Mesodermal cell (in vitro differentiated cells): ENCODE measurements around the gene XYLT1.

Experiments
- H3K27ac ChIP-seq: 2 replicates; pipeline ENCODE4 v1.7.0; 2013; ENCODE audit warnings: mild to moderate bottlenecking, low read depth, low read length, moderate library complexity; ENCODE audit not compliant: severe bottlenecking
- H3K36me3 ChIP-seq: 2 replicates; pipeline ENCODE4 v1.7.1; 2013; ENCODE audit warnings: mild to moderate bottlenecking, low read length, moderate library complexity; ENCODE audit not compliant: control insufficient read depth, insufficient read depth
- H3K4me1 ChIP-seq: one replicate; pipeline ENCODE4 v1.7.1; 2013; ENCODE audit warnings: mild to moderate bottlenecking, low read length; ENCODE audit not compliant: insufficient read depth, control insufficient read depth, poor library complexity, severe bottlenecking
- H3K4me3 ChIP-seq: 2 replicates; pipeline ENCODE4 v1.7.0; 2013; ENCODE audit warnings: low read length, control low read depth, mild to moderate bottlenecking; ENCODE audit not compliant: insufficient read depth, poor library complexity, severe bottlenecking; ENCODE audit errors: extremely low read depth
- H3K9me3 ChIP-seq: 2 replicates; pipeline ENCODE4 v1.7.1; 2013; ENCODE audit warnings: mild to moderate bottlenecking, low read length, moderate library complexity; ENCODE audit not compliant: control insufficient read depth
- WGBS, 2 experiments: methylation state at CpG; one replicate each; pipeline ENCODE4 v1.1.5; 2013; ENCODE audit warnings: missing lambda C conversion rate in 2 of 2; ENCODE audit not compliant: insufficient coverage in 2 of 2; 5-methylcytosine and 5-hydroxymethylcytosine counted together

Gene XYLT1

GRCh38 chr16:17270683-17271109 is 200.1 kb downstream of the XYLT1 start:
- Histone ChIP-seq H3K9me3 (no peaks in the 10 kb centered on the region), H3K27ac (no peak overlapping the region), H3K4me1 (peaks cover 5% of the 10 kb centered on the region), H3K4me3 (no peak overlapping the region), H3K36me3 (no peaks in the 10 kb centered on the region)
- 86 to 87% methylated on average over 6 of the region's 6 CpGs for WGBS, 2 experiments

GRCh38 chr16:17270111-17270510 is 200.6 kb downstream of the XYLT1 start:
- Histone ChIP-seq H3K4me3 (no peak overlapping the region), H3K4me1 (peaks cover 5% of the 10 kb centered on the region), H3K9me3 (no peaks in the 10 kb centered on the region), H3K27ac (no peak overlapping the region), H3K36me3 (no peaks in the 10 kb centered on the region)
- WGBS, 2 experiments, result 88 to 100% methylated on average over 1 of the region's 3 CpGs

GRCh38 chr16:17269439-17269838 is 201.3 kb downstream of the XYLT1 start:
- Histone ChIP-seq H3K4me3 (no peak overlapping the region), H3K27ac (no peak overlapping the region), H3K36me3 (no peaks in the 10 kb centered on the region), H3K4me1 (peaks cover 5% of the 10 kb centered on the region), H3K9me3 (no peaks in the 10 kb centered on the region)
- 100% methylated on average over 2 of the region's 2 CpGs for WGBS, 2 experiments

GRCh38 chr16:17266608-17267313 is 204.0 kb downstream of the XYLT1 start:
- Histone ChIP-seq H3K4me3 (no peak overlapping the region), H3K27ac (no peak overlapping the region), H3K4me1 (no peaks in the 10 kb centered on the region), H3K36me3 (no peaks in the 10 kb centered on the region), H3K9me3 (no peaks in the 10 kb centered on the region)
- WGBS, 2 experiments, result 81 to 90% methylated on average over 15 of the region's 16 CpGs

GRCh38 chr16:17265154-17265553 is 205.6 kb downstream of the XYLT1 start:
- no peaks in the 10 kb centered on the region for H3K4me1 ChIP-seq
- H3K4me3 ChIP-seq, result no peak overlapping the region
- no peaks in the 10 kb centered on the region for H3K9me3 ChIP-seq
- no peak overlapping the region for H3K27ac ChIP-seq
- no CpG with 5 or more reads among the region's 1 CpG for WGBS, 2 experiments
- no peaks in the 10 kb centered on the region for H3K36me3 ChIP-seq

DNA sequence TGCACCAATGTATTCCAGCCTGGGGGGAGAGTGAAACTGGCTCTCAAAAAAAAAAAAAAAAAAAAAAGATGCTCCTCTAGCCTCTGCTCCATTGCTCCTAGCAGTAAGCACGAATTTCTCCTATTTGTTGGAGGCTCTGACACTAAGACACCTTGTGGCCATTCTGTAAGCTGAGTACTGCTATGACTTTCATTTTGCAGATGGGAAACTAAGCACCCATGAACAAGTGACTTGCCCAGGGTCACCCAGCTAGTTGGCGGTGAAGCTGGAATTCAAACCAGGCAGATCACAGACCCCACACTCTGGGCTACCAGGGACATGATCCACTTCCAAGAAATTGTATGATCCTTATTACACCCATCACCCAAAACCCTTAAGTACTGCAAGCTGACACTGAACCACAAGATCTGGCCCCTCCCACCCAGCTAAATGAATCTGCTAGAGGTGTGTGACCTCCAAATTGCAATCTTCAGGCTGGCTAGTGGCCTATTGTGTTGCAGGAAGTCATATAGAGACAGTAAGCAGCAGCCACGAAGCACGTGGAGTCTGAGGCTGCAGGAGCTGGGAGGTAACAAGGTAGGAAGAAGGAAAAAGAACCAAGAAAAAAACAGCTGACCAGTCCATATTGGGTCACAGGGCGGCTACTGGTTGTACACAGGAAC is 209.4 kb downstream of the XYLT1 start:
- Histone ChIP-seq H3K4me3 (no peak overlapping the region), H3K36me3 (no peaks in the 10 kb centered on the region), H3K4me1 (no peaks in the 10 kb centered on the region), H3K27ac (no peak overlapping the region), H3K9me3 (no peaks in the 10 kb centered on the region)
- WGBS, 2 experiments, result 81 to 89% methylated on average over 5 of the region's 5 CpGs

DNA sequence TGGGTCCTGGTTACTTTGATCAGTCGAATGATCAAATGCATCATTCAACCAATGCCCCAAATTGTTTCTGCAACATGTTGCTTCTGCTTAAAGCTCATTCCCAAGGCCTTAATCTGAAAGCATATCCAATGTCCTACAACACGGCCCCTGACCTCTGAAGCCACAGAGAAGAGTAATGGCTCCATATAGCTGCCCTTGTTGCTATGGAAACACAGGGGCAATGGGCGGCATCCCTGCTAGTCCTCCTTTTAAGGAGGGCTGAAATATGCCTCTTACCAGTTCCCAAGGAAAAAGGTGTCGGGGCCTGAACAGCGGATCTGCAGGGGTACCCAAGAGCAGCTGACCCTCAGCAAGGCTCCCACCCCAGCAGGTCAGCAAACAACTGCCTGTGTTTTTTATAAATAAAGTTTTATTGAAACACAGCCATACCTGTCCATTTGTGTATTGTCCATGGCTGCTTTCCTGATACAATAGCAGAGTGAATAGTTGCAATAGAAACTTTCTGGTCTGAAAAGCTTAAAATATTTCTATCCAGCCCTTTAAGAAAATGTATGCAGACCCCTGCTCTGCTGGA is 210.4 kb downstream of the XYLT1 start:
- Histone ChIP-seq H3K36me3 (no peaks in the 10 kb centered on the region), H3K9me3 (no peaks in the 10 kb centered on the region), H3K4me3 (no peak overlapping the region), H3K27ac (no peak overlapping the region), H3K4me1 (no peaks in the 10 kb centered on the region)
- WGBS, 2 experiments, result 87 to 89% methylated on average over 4 of the region's 5 CpGs

GRCh38 chr16:17259751-17260270 is 210.9 kb downstream of the XYLT1 start:
- Histone ChIP-seq H3K27ac (no peak overlapping the region), H3K4me3 (no peak overlapping the region), H3K4me1 (no peaks in the 10 kb centered on the region), H3K9me3 (no peaks in the 10 kb centered on the region), H3K36me3 (no peaks in the 10 kb centered on the region)
- 98 to 100% methylated on average over 1 to 4 of the region's 6 CpGs for whole genome bisulfite sequencing, 2 experiments

- H3K4me1 ChIP-seq, result no peaks in the 10 kb centered on the region
- H3K4me3 ChIP-seq, result no peak overlapping the region
- 91 to 94% methylated on average over 22 to 23 of the region's 23 CpGs for WGBS, 2 experiments
- H3K27ac ChIP-seq, result no peak overlapping the region
- H3K9me3 ChIP-seq, result no peaks in the 10 kb centered on the region
- no peaks in the 10 kb centered on the region for H3K36me3 ChIP-seq
These were observed 211.7 kb downstream of the XYLT1 start for GRCh38 chr16:17258848-17259713.

DNA sequence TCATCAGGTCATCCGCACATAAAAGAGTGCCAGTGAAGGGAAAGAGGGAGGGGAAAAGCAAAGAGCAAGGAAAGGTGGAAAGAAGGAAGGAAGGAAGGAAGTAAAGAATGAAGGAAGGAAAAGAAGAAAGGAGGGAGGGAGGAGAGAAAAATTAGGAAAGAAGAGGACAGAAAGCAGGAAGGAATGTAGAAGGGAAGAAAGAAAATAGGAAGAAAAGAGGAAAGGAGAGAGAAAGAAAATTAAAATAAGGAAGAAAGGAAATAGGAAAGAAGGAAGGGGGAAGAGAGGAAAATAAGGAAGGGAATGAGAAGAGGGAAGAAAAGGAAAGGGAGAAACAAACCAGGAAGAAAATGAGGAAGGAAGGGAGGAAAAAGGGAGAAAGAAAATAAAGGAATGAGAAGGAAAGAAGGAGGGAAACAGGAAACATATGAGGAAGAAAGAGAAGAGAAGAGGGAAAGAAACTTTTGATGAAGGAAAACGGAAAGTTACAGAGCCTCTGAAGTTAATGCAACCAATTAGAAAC is 212.6 kb downstream of the XYLT1 start:
- no peaks in the 10 kb centered on the region for H3K9me3 ChIP-seq
- 90 to 94% methylated on average over 1 of the region's 2 CpGs for WGBS, 2 experiments
- no peaks in the 10 kb centered on the region for H3K36me3 ChIP-seq
- no peaks in the 10 kb centered on the region for H3K4me1 ChIP-seq
- H3K4me3 ChIP-seq, result no peak overlapping the region
- no peak overlapping the region for H3K27ac ChIP-seq
